HepG2 (cell line): ENCODE measurements around the gene ECHS1. TPM values are rescaled to one million over a fixed set of nuclear protein-coding genes. Genes with fewer than 3 reads are reported as not detected.

Experiments
- CSRNP2 ChIP-seq: sonication (generic); formaldehyde crosslinking; conservative IDR thresholded peaks from 2 replicates; pipeline ENCODE4 v1.8.0; 2022; ENCODE audit warnings: low read depth, missing genetic modification reagents
- HDAC2 ChIP-seq: sonication (generic); formaldehyde crosslinking; IDR thresholded peaks from 2 replicates; pipeline ENCODE4 v1.4.0; 2020; ENCODE audit warnings: missing genetic modification reagents
- KLF16 ChIP-seq, 2 experiments: sonication (generic) in 1 of 2; formaldehyde crosslinking in 1 of 2; IDR thresholded peaks; 2 replicates each; pipeline versions ENCODE4 v1.6.1 to v1.8.0; 2016 to 2023; ENCODE audit warnings: missing genetic modification reagents in 2 of 2, missing compliant biosample characterization in 1 of 2
- PHF5A ChIP-seq: IDR thresholded peaks from one replicate; pipeline ENCODE4 v1.6.1; 2018; ENCODE audit warnings: low read depth, missing genetic modification reagents; ENCODE audit not compliant: unreplicated experiment
- PLRG1 ChIP-seq: fragments of 450-650 bp; conservative IDR thresholded peaks from 2 replicates; pipeline ENCODE4 v1.6.1; 2016
- POLR2AphosphoS5 ChIP-seq: IDR thresholded peaks from 2 replicates; pipeline ENCODE4 v1.6.1; 2012; ENCODE audit warnings: low read depth, low read length
- ZBTB26 ChIP-seq: IDR thresholded peaks from 2 replicates; pipeline ENCODE4 v1.6.1; 2016; ENCODE audit warnings: missing compliant biosample characterization, missing genetic modification reagents, borderline replicate concordance
- ZBTB4 ChIP-seq: sonication (generic); formaldehyde crosslinking; IDR thresholded peaks from 2 replicates; pipeline ENCODE4 v1.4.0; 2020; ENCODE audit warnings: missing genetic modification reagents, mild to moderate bottlenecking, borderline replicate concordance
- ZFP36L2 ChIP-seq: sonication (generic); formaldehyde crosslinking; IDR thresholded peaks from 2 replicates; pipeline ENCODE4 v1.4.0; 2020; ENCODE audit warnings: missing genetic modification reagents
- ZMYM3 ChIP-seq: sonication (generic); formaldehyde crosslinking; IDR thresholded peaks from 2 replicates; pipeline ENCODE4 v1.5.1; 2020; ENCODE audit warnings: mild to moderate bottlenecking, missing genetic modification reagents
- ZNF333 ChIP-seq: sonication (generic); formaldehyde crosslinking; IDR thresholded peaks from 2 replicates; pipeline ENCODE4 v1.4.0; 2020; ENCODE audit warnings: mild to moderate bottlenecking, missing genetic modification reagents, borderline replicate concordance
- ZNF354B ChIP-seq: sonication (generic); formaldehyde crosslinking; IDR thresholded peaks from 2 replicates; pipeline ENCODE4 v1.8.0; 2022; ENCODE audit warnings: mild to moderate bottlenecking, missing genetic modification reagents
- ZNF615 ChIP-seq: sonication (generic); formaldehyde crosslinking; IDR thresholded peaks from 2 replicates; pipeline ENCODE4 v1.5.0; 2020; ENCODE audit warnings: mild to moderate bottlenecking, missing genetic modification reagents, borderline replicate concordance
- ZNF720 ChIP-seq: sonication (generic); formaldehyde crosslinking; IDR thresholded peaks from 2 replicates; pipeline ENCODE4 v1.4.0; 2020; ENCODE audit warnings: missing genetic modification reagents
- ZNF780A ChIP-seq: sonication (generic); formaldehyde crosslinking; IDR thresholded peaks from 2 replicates; pipeline ENCODE4 v1.8.0; 2022; ENCODE audit warnings: mild to moderate bottlenecking, missing genetic modification reagents, moderate library complexity
- ZNF841 ChIP-seq: sonication (generic); formaldehyde crosslinking; IDR thresholded peaks from 2 replicates; pipeline ENCODE4 v1.8.1; 2023; ENCODE audit warnings: missing genetic modification reagents, borderline replicate concordance
- polyA plus RNA-seq, 8 experiments: library from polyadenylated mRNA; depleted of rRNA in 3 of 8; stranded (reverse) in 7 of 8; unstranded in 1 of 8; fragments of >200 nt; fragmentation: Illumina TruSeq in 4 of 8; extraction: Trizol in 4 of 8; gene quantifications; 2 replicates each; pipeline versions ENCODE4 v1.2.1 to v1.2.3, GENCODE V29; 2011 to 2016; ENCODE audit warnings: low read depth in 4 of 8, missing spikeins in 1 of 8, mixed read lengths in 1 of 8; ENCODE audit not compliant: insufficient read depth in 1 of 8
- total RNA-seq, 5 experiments: library from RNA; depleted of rRNA; stranded (reverse); fragments of >200 nt; fragmentation: Illumina TruSeq; extraction: Trizol; gene quantifications; 2 replicates each; pipeline ENCODE4 v1.2.3, GENCODE V29; 2016; ENCODE audit warnings: low read depth in 1 of 5
- TF ChIP-seq, protein P1 (sequence below): sonication (generic); formaldehyde crosslinking; IDR thresholded peaks from 2 replicates; pipeline ENCODE4 v1.5.0; 2020; ENCODE audit warnings: missing genetic modification reagents, mild to moderate bottlenecking, borderline replicate concordance
- TF ChIP-seq, protein P2 (sequence below), 2 experiments: sonication (generic) in 1 of 2; formaldehyde crosslinking in 1 of 2; IDR thresholded peaks; 2 replicates each; pipeline versions ENCODE4 v1.4.0 to v1.6.1; 2016 to 2020; ENCODE audit warnings: borderline replicate concordance in 1 of 2, low read depth in 1 of 2, mild to moderate bottlenecking in 1 of 2, missing genetic modification reagents in 1 of 2

Gene ECHS1
- total and polyA plus RNA-seq, 2 of the 13 experiments (the other 11 are each of a cell fraction or from before 2014, with no cell fraction given): 32.7 to 195 TPM

- TF ChIP-seq, protein P1, sequence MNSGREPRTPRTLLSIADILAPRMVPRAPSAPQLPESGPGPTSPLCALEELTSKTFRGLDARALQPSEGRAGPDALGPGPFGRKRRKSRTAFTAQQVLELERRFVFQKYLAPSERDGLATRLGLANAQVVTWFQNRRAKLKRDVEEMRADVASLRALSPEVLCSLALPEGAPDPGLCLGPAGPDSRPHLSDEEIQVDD (CRISPR knock-in tag): 0 out of 2 replicates have a peak, but pooled peaks have one; percentile 19
- TF ChIP-seq PLRG1: no peak
- no peak for TF ChIP-seq ZBTB4 (CRISPR knock-in tag)
- no peak for TF ChIP-seq CSRNP2
- no peak for TF ChIP-seq HDAC2 (CRISPR knock-in tag)
- peak; percentile 33 for TF ChIP-seq POLR2AphosphoS5
- no peak for TF ChIP-seq PHF5A
- TF ChIP-seq ZBTB26: no peak; the same call in 1 of the 2 replicates
- no peak for TF ChIP-seq ZNF354B (CRISPR knock-in tag)
- no peak for TF ChIP-seq KLF16 (CRISPR knock-in tag; IDR thresholded peaks at IDR 0.05)
- TF ChIP-seq ZNF615 (CRISPR knock-in tag): no peak
- no peak for TF ChIP-seq ZNF780A (CRISPR knock-in tag)
- TF ChIP-seq ZFP36L2 (CRISPR knock-in tag): no peak
- TF ChIP-seq ZNF720: no peak
- no peak for TF ChIP-seq ZNF841 (CRISPR knock-in tag)
- peak; percentile 42; the same call in 1 of the 2 replicates for TF ChIP-seq ZNF333 (CRISPR knock-in tag)
- TF ChIP-seq, protein P2, sequence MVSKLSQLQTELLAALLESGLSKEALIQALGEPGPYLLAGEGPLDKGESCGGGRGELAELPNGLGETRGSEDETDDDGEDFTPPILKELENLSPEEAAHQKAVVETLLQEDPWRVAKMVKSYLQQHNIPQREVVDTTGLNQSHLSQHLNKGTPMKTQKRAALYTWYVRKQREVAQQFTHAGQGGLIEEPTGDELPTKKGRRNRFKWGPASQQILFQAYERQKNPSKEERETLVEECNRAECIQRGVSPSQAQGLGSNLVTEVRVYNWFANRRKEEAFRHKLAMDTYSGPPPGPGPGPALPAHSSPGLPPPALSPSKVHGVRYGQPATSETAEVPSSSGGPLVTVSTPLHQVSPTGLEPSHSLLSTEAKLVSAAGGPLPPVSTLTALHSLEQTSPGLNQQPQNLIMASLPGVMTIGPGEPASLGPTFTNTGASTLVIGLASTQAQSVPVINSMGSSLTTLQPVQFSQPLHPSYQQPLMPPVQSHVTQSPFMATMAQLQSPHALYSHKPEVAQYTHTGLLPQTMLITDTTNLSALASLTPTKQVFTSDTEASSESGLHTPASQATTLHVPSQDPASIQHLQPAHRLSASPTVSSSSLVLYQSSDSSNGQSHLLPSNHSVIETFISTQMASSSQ (IDR thresholded peaks at IDR 0.05; ENCODE audit: low read depth): no peak
- TF ChIP-seq, protein P2 (CRISPR knock-in tag; IDR thresholded peaks at IDR 0.05; ENCODE audit: borderline replicate concordance): no peak
- peak; percentile 33; the same call in 1 of the 2 replicates for TF ChIP-seq ZMYM3 (CRISPR knock-in tag)
These were observed 14.8 kb downstream of the ECHS1 start (continued) for GRCh38 chr10:133358162-133358924.
